Stimulated activated naive CD4-positive, alpha-beta T cell (primary cell): ENCODE measurements around the gene SLC1A7.

Experiments used
- DNase-seq, 6 experiments: peaks; one replicate each; lab custom pipeline; 2025; lab: John Stamatoyannopoulos, UW

The SLC1A7 gene

GRCh38 chr1:53160924-53161378 is 18.5 kb upstream of the SLC1A7 start:
- no peak for DNase-seq

- no peak for DNase-seq
These were observed 16.5 kb upstream of the SLC1A7 start for GRCh38 chr1:53158900-53159299.

- no peak for DNase-seq
These were observed 14.3 kb upstream of the SLC1A7 start for GRCh38 chr1:53156783-53157182.

- DNase-seq, result no peak
These were observed 13.5 kb upstream of the SLC1A7 start for GRCh38 chr1:53155945-53156344.

- no peak for DNase-seq
These were observed 13.1 kb upstream of the SLC1A7 start for GRCh38 chr1:53155534-53155933.

GRCh38 chr1:53154859-53155438 is 12.5 kb upstream of the SLC1A7 start:
- no peak for DNase-seq

GRCh38 chr1:53153752-53154151 is 11.3 kb upstream of the SLC1A7 start:
- DNase-seq, result no peak

GRCh38 chr1:53148123-53148522 is 5.7 kb upstream of the SLC1A7 start:
- DNase-seq, result no peak

GRCh38 chr1:53147174-53147573 is 4.7 kb upstream of the SLC1A7 start:
- no peak for DNase-seq

GRCh38 chr1:53145942-53146708 is 3.7 kb upstream of the SLC1A7 start:
- no peak for DNase-seq

GRCh38 chr1:53145619-53145941 is 3.1 kb upstream of the SLC1A7 start:
- no peak for DNase-seq

GRCh38 chr1:53145051-53145600 is 2.7 kb upstream of the SLC1A7 start:
- no peak for DNase-seq

GRCh38 chr1:53144201-53144600 is 1.8 kb upstream of the SLC1A7 start:
- no peak for DNase-seq

- no peak for DNase-seq
These were observed 1.1 kb upstream of the SLC1A7 start for GRCh38 chr1:53143527-53143926.

GRCh38 chr1:53141487-53142055 is 867 bp downstream of the SLC1A7 start:
- DNase-seq, result no peak

GRCh38 chr1:53140451-53140850 is 2.0 kb downstream of the SLC1A7 start:
- no peak for DNase-seq

- no peak for DNase-seq
These were observed 2.5 kb downstream of the SLC1A7 start for GRCh38 chr1:53139951-53140361.

- no peak for DNase-seq
These were observed 3.2 kb downstream of the SLC1A7 start for GRCh38 chr1:53138991-53139884.

- DNase-seq, result no peak
These were observed 4.7 kb downstream of the SLC1A7 start for GRCh38 chr1:53137729-53138128.

GRCh38 chr1:53135735-53136114 is 6.7 kb downstream of the SLC1A7 start:
- DNase-seq, result no peak

GRCh38 chr1:53134961-53135734 is 7.3 kb downstream of the SLC1A7 start:
- no peak for DNase-seq
